ENCODE data around the gene GLRA2. TPM values are rescaled to one million over a fixed set of nuclear protein-coding genes. Genes with fewer than 3 reads are reported as not detected.
A peak's percentile ranks its signal among the peaks of the same experiment; 100 is the strongest.

GLRA2 gene
- total RNA-seq, 6 experiments from 2014 or later, result not detected

DNA sequence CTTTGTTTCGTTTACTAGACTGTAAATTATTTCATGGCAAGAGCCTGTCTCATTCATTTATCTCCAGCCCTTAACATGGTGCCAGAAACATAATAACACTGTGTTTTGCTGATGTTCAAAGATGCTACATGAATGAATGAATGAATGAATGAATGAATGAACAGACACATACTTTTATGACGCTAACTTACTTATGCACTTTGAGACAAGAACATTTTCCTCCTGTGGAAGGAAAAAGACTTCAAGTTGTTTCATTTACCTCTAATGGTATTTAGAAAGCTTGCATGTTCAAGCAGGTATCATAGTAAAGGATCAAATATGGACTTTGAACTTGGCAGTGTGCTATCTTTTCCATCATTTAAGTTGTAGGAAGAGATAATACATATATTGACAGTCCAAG is 131.6 kb downstream of the GLRA2 start:
- Mint-ChIP-seq H3K9me3 (no peaks in the 10 kb centered on the region), H3K36me3 (ENCODE audit: low read depth) (no peaks in the 10 kb centered on the region), H3K27ac (no peak overlapping the region), H3K27me3 (ENCODE audit: insufficient read depth) (no peaks in the 10 kb centered on the region), H3K4me3 (no peak overlapping the region), H3K4me1 (ENCODE audit: low read depth) (no peaks in the 10 kb centered on the region)
- DNase-seq, result no peak
- TF ChIP-seq, protein P1, sequence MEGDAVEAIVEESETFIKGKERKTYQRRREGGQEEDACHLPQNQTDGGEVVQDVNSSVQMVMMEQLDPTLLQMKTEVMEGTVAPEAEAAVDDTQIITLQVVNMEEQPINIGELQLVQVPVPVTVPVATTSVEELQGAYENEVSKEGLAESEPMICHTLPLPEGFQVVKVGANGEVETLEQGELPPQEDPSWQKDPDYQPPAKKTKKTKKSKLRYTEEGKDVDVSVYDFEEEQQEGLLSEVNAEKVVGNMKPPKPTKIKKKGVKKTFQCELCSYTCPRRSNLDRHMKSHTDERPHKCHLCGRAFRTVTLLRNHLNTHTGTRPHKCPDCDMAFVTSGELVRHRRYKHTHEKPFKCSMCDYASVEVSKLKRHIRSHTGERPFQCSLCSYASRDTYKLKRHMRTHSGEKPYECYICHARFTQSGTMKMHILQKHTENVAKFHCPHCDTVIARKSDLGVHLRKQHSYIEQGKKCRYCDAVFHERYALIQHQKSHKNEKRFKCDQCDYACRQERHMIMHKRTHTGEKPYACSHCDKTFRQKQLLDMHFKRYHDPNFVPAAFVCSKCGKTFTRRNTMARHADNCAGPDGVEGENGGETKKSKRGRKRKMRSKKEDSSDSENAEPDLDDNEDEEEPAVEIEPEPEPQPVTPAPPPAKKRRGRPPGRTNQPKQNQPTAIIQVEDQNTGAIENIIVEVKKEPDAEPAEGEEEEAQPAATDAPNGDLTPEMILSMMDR (IDR thresholded peaks at IDR 0.05), result no peak

GRCh38 chrX:14670819-14671218 is 141.5 kb downstream of the GLRA2 start:
- Mint-ChIP-seq H3K4me1 (ENCODE audit: low read depth) (peaks cover 20% of the 10 kb centered on the region), H3K27ac (no peak overlapping the region), H3K36me3 (ENCODE audit: low read depth) (no peaks in the 10 kb centered on the region), H3K4me3 (no peak overlapping the region), H3K27me3 (ENCODE audit: insufficient read depth) (no peaks in the 10 kb centered on the region), H3K9me3 (no peaks in the 10 kb centered on the region)
- TF ChIP-seq, protein P1 (IDR thresholded peaks at IDR 0.05), result no peak
- no peak for DNase-seq

- Mint-ChIP-seq H3K27me3 (ENCODE audit: insufficient read depth) (no peaks in the 10 kb centered on the region), H3K9me3 (no peaks in the 10 kb centered on the region), H3K4me1 (ENCODE audit: low read depth) (peaks cover 27% of the 10 kb centered on the region), H3K36me3 (ENCODE audit: low read depth) (no peaks in the 10 kb centered on the region), H3K4me3 (no peak overlapping the region), H3K27ac (no peak overlapping the region)
- TF ChIP-seq, protein P1 (IDR thresholded peaks at IDR 0.05), result no peak
- no peak for DNase-seq
Measured at GRCh38 chrX:14672611-14673172, 143.4 kb downstream of the GLRA2 start.

DNA sequence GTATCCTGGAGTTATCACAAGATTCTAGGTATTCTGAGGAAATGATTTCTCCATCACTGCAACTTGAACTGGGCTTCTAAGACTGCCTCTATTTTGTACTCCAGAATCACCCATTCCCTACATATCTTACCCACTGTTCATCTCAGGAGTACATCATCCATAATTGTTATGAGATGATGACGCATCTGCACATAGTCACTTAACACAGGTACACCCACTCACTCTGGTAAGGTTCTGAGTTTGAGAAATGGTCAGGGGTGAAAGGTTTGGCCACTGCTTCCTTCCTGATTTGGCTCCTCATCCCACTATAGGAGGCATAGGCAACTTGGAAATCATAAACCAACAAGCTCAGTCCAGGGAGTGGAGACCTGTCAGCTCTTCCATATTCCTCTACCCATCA is 143.9 kb downstream of the GLRA2 start:
- Mint-ChIP-seq H3K4me1 (ENCODE audit: low read depth) (peaks cover 27% of the 10 kb centered on the region), H3K27ac (no peak overlapping the region), H3K36me3 (ENCODE audit: low read depth) (no peaks in the 10 kb centered on the region), H3K4me3 (no peak overlapping the region), H3K27me3 (ENCODE audit: insufficient read depth) (no peaks in the 10 kb centered on the region), H3K9me3 (no peaks in the 10 kb centered on the region)
- DNase-seq, result no peak
- TF ChIP-seq, protein P1 (IDR thresholded peaks at IDR 0.05), result no peak

DNA sequence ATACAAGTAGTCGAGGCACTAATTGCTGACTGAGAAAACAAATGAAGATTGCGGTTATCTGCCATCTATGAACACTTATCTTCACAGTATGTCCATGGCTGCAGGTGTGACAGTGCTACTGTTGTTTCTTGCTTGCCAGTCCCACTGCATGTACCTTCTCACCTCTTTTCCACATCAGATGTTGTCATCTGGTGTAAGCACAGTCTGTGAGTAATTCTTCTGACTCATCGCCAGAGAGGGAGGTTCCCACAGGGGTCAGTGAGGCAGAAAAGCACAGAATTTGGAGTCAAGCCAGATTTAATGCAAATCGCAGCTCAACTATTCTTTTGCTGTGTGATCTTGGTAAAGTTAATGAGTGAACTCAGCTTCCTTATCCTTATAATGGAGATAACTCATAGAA is 144.4 kb downstream of the GLRA2 start:
- Mint-ChIP-seq H3K27ac (peak overlapping the region; percentile 4; the same call in 1 of the 2 replicates), H3K9me3 (no peaks in the 10 kb centered on the region)
- TF ChIP-seq, protein P1 (IDR thresholded peaks at IDR 0.05), result no peak

GRCh38 chrX:14675500-14675899 is 146.2 kb downstream of the GLRA2 start:
- no peak for DNase-seq
- H3K4me1 Mint-ChIP-seq (ENCODE audit: low read depth), result peaks cover 27% of the 10 kb centered on the region
- H3K36me3 Mint-ChIP-seq (ENCODE audit: low read depth), result no peaks in the 10 kb centered on the region
- H3K27me3 Mint-ChIP-seq (ENCODE audit: insufficient read depth), result no peaks in the 10 kb centered on the region
- H3K9me3 Mint-ChIP-seq, result no peaks in the 10 kb centered on the region
- TF ChIP-seq, protein P1 (IDR thresholded peaks at IDR 0.05), result no peak
- H3K4me3 Mint-ChIP-seq, result no peak overlapping the region
- H3K27ac Mint-ChIP-seq, result no peak overlapping the region

More for the DNA sequence above, 144.4 kb downstream of the GLRA2 start:
- Mint-ChIP-seq H3K27me3 (ENCODE audit: insufficient read depth) (no peaks in the 10 kb centered on the region), H3K4me1 (ENCODE audit: low read depth) (peaks cover 27% of the 10 kb centered on the region), H3K4me3 (no peak overlapping the region), H3K36me3 (ENCODE audit: low read depth) (no peaks in the 10 kb centered on the region)
- DNase-seq, result peak; percentile 84
